Measurements from ENCODE around the gene ZNF837.
"Not testable (repeated sequence)": the region's sequence is repeated elsewhere in the genome, so short reads cannot be mapped to it uniquely, and the experiment has no call there.

The ZNF837 gene

GRCh38 chr19:58350871-58351557 is 29.8 kb downstream of the ZNF837 start:
- peak overlapping the region; percentile 72; the same call in 1 of the 2 replicates for H3K9ac ChIP-seq
- no peak for TF ChIP-seq Cebpa-rat (IDR thresholded peaks at IDR 0.05)
- peak overlapping the region; percentile 73 for H3K4me3 ChIP-seq
- H3K36me3 ChIP-seq, result peaks cover 34% of the 10 kb centered on the region
- peaks cover 58% of the 10 kb centered on the region for H3K4me1 ChIP-seq
- peak overlapping the region; percentile 83 for H3K4me2 ChIP-seq
- H3K9me3 ChIP-seq, result no peaks in the 10 kb centered on the region
- H3K27me3 ChIP-seq, result peaks cover 11% of the 10 kb centered on the region
- peaks cover 50% of the 10 kb centered on the region for H4K20me1 ChIP-seq
- peak overlapping the region; percentile 98 for H3K27ac ChIP-seq

GRCh38 chr19:58350001-58350861 is 30.6 kb downstream of the ZNF837 start:
- Histone ChIP-seq H3K36me3 (peaks cover 39% of the 10 kb centered on the region), H3K27me3 (peaks cover 3% of the 10 kb centered on the region; the same call in 1 of the 2 replicates), H3K9me3 (no peaks in the 10 kb centered on the region), H3K4me3 (peak overlapping the region; percentile 73), H3K9ac (peak overlapping the region; percentile 72), H3K4me1 (peaks cover 60% of the 10 kb centered on the region), H3K27ac (peak overlapping the region; percentile 98), H3K4me2 (peak overlapping the region; percentile 83), H4K20me1 (peaks cover 42% of the 10 kb centered on the region)
- TF ChIP-seq Cebpa-rat (IDR thresholded peaks at IDR 0.05), result no peak

- no peak for TF ChIP-seq Cebpa-rat (IDR thresholded peaks at IDR 0.05)
- H3K4me2 ChIP-seq, result peak overlapping the region; percentile 83
Observed at GRCh38 chr19:58349590-58349989, 31.2 kb downstream of the ZNF837 start.

GRCh38 chr19:58348080-58348479 is 32.8 kb downstream of the ZNF837 start:
- H3K4me1 ChIP-seq, result peaks cover 78% of the 10 kb centered on the region
- H3K9me3 ChIP-seq, result peaks cover 11% of the 10 kb centered on the region; the same call in 1 of the 2 replicates
- H3K4me3 ChIP-seq, result peak overlapping the region; percentile 73
- H3K27me3 ChIP-seq, result not testable (repeated sequence)
- H3K27ac ChIP-seq, result peak overlapping the region; percentile 98
- H3K36me3 ChIP-seq, result peaks cover 51% of the 10 kb centered on the region
- peaks cover 27% of the 10 kb centered on the region for H4K20me1 ChIP-seq
- H3K9ac ChIP-seq, result peak overlapping the region; percentile 87
- H3K4me2 ChIP-seq, result peak overlapping the region; percentile 83

More at GRCh38 chr19:58349590-58349989, 31.2 kb downstream of the ZNF837 start:
- Histone ChIP-seq H3K9ac (peak overlapping the region; percentile 72), H3K27ac (peak overlapping the region; percentile 98), H3K9me3 (no peaks in the 10 kb centered on the region), H3K4me3 (peak overlapping the region; percentile 73), H3K36me3 (peaks cover 46% of the 10 kb centered on the region), H4K20me1 (peaks cover 36% of the 10 kb centered on the region), H3K4me1 (peaks cover 66% of the 10 kb centered on the region), H3K27me3 (no peaks in the 10 kb centered on the region)

- H3K4me2 ChIP-seq, result peak overlapping the region; percentile 83
- no peaks in the 10 kb centered on the region for H3K27me3 ChIP-seq
- H3K9me3 ChIP-seq, result peaks cover 11% of the 10 kb centered on the region; the same call in 1 of the 2 replicates
- H3K4me3 ChIP-seq, result peak overlapping the region; percentile 73
- peak overlapping the region; percentile 87 for H3K9ac ChIP-seq
- peaks cover 23% of the 10 kb centered on the region for H4K20me1 ChIP-seq
- H3K27ac ChIP-seq, result peak overlapping the region; percentile 98
- H3K36me3 ChIP-seq, result peaks cover 51% of the 10 kb centered on the region
- no peak for TF ChIP-seq Cebpa-rat (IDR thresholded peaks at IDR 0.05)
- peaks cover 72% of the 10 kb centered on the region for H3K4me1 ChIP-seq
Observed at GRCh38 chr19:58346961-58347929, 33.6 kb downstream of the ZNF837 start.

- no peak for TF ChIP-seq Cebpa-rat (IDR thresholded peaks at IDR 0.05)
- Histone ChIP-seq H3K4me1 (peaks cover 55% of the 10 kb centered on the region), H3K9me3 (peaks cover 11% of the 10 kb centered on the region; the same call in 1 of the 2 replicates), H4K20me1 (peaks cover 17% of the 10 kb centered on the region), H3K4me3 (no peak overlapping the region; the same call in 1 of the 2 replicates), H3K9ac (peak overlapping the region; percentile 87; the same call in 1 of the 2 replicates), H3K27ac (peak overlapping the region; percentile 98), H3K4me2 (peak overlapping the region; percentile 83), H3K36me3 (peaks cover 52% of the 10 kb centered on the region), H3K27me3 (no peaks in the 10 kb centered on the region)
Observed at GRCh38 chr19:58345558-58345957, 35.3 kb downstream of the ZNF837 start.

GRCh38 chr19:58338825-58339558 is 41.8 kb downstream of the ZNF837 start:
- H3K4me2 ChIP-seq, result no peak overlapping the region
- peaks cover 89% of the 10 kb centered on the region for H3K36me3 ChIP-seq
- H3K27ac ChIP-seq, result no peak overlapping the region
- H3K9me3 ChIP-seq, result peaks cover 19% of the 10 kb centered on the region
- TF ChIP-seq Cebpa-rat (IDR thresholded peaks at IDR 0.05), result no peak
- H3K27me3 ChIP-seq, result no peaks in the 10 kb centered on the region
- no peak overlapping the region for H3K4me3 ChIP-seq
- peaks cover 20% of the 10 kb centered on the region for H3K4me1 ChIP-seq
- peaks cover 22% of the 10 kb centered on the region; the same call in 1 of the 2 replicates for H4K20me1 ChIP-seq
- no peak overlapping the region for H3K9ac ChIP-seq

GRCh38 chr19:58338336-58338735 is 42.5 kb downstream of the ZNF837 start:
- no peak for TF ChIP-seq Cebpa-rat (IDR thresholded peaks at IDR 0.05)
- Histone ChIP-seq H3K4me1 (peaks cover 14% of the 10 kb centered on the region), H3K4me3 (no peak overlapping the region), H3K27me3 (no peaks in the 10 kb centered on the region), H4K20me1 (peaks cover 22% of the 10 kb centered on the region; the same call in 1 of the 2 replicates), H3K9ac (no peak overlapping the region), H3K36me3 (peaks cover 84% of the 10 kb centered on the region), H3K4me2 (no peak overlapping the region), H3K9me3 (peaks cover 13% of the 10 kb centered on the region), H3K27ac (no peak overlapping the region)

All from BLaER1 (cell line).